ENCODE results near the gene ADAMTS17.

GRCh38 chr15:99986297-99987118 lies 355.3 kb downstream of the ADAMTS17 start:
- TF ChIP-seq ZNF274 (IDR thresholded peaks at IDR 0.05; ENCODE audit: low read depth, low read length) (no peak), YY1 (IDR thresholded peaks at IDR 0.05; ENCODE audit: insufficient read depth, insufficient read length) (no peak)
